Activated CD8-positive, alpha-beta memory T cell treated with anti-CD3 and anti-CD28 coated beads, Interleukin-2, amount 50 U/mL, for 24 hours (primary cell): Measurements from ENCODE around the gene RASGRP2.
"Not testable (repeated sequence)": the region's sequence is repeated elsewhere in the genome, so short reads cannot be mapped to it uniquely, and the experiment has no call there.

ENCODE experiments used
- DNase-seq: peaks from one replicate; pipeline ENCODE4 v3.0.0-alpha.2; 2020; ENCODE audit errors: extremely low read depth

The RASGRP2 gene

GRCh38 chr11:64720640-64721358 is 23.1 kb downstream of the RASGRP2 start:
- no peak for DNase-seq

- DNase-seq: no peak
Measured at GRCh38 chr11:64720167-64720566, 23.8 kb downstream of the RASGRP2 start.

- DNase-seq: no peak
Measured at GRCh38 chr11:64719406-64719805, 24.5 kb downstream of the RASGRP2 start.

- no peak for DNase-seq
Measured at GRCh38 chr11:64718780-64719124, 25.2 kb downstream of the RASGRP2 start.

- no peak for DNase-seq
Measured at GRCh38 chr11:64718084-64718779, 25.7 kb downstream of the RASGRP2 start.

- no peak for DNase-seq
Measured at GRCh38 chr11:64717268-64717578, 26.7 kb downstream of the RASGRP2 start.

GRCh38 chr11:64716473-64717267 is 27.3 kb downstream of the RASGRP2 start:
- DNase-seq: no peak

GRCh38 chr11:64715756-64716472 is 28.0 kb downstream of the RASGRP2 start:
- no peak for DNase-seq

- no peak for DNase-seq
Measured at GRCh38 chr11:64715110-64715509, 28.8 kb downstream of the RASGRP2 start.

GRCh38 chr11:64714666-64715065 is 29.3 kb downstream of the RASGRP2 start:
- DNase-seq: no peak

GRCh38 chr11:64713781-64714363 is 30.1 kb downstream of the RASGRP2 start:
- no peak for DNase-seq

- no peak for DNase-seq
Measured at GRCh38 chr11:64713016-64713707, 30.8 kb downstream of the RASGRP2 start.

- DNase-seq: no peak
Measured at GRCh38 chr11:64712430-64713015, 31.4 kb downstream of the RASGRP2 start.

- no peak for DNase-seq
Measured at GRCh38 chr11:64711956-64712362, 32.0 kb downstream of the RASGRP2 start.

- DNase-seq: no peak
Measured at GRCh38 chr11:64711138-64711955, 32.6 kb downstream of the RASGRP2 start.

- DNase-seq: no peak
Measured at GRCh38 chr11:64710418-64711137, 33.4 kb downstream of the RASGRP2 start.

GRCh38 chr11:64705501-64705900 is 38.4 kb downstream of the RASGRP2 start:
- no peak for DNase-seq

GRCh38 chr11:64703048-64703447 is 40.9 kb downstream of the RASGRP2 start:
- no peak for DNase-seq

GRCh38 chr11:64701956-64702355 is 42.0 kb downstream of the RASGRP2 start:
- not testable (repeated sequence) for DNase-seq
